Measurements from ENCODE around the gene LMAN1L. TPM values are rescaled to one million over a fixed set of nuclear protein-coding genes. Genes with fewer than 3 reads are reported as not detected.

Gene LMAN1L
- total RNA-seq, 4 donors from 2014 or later, result 3.5 TPM; not detected in 3

DNA sequence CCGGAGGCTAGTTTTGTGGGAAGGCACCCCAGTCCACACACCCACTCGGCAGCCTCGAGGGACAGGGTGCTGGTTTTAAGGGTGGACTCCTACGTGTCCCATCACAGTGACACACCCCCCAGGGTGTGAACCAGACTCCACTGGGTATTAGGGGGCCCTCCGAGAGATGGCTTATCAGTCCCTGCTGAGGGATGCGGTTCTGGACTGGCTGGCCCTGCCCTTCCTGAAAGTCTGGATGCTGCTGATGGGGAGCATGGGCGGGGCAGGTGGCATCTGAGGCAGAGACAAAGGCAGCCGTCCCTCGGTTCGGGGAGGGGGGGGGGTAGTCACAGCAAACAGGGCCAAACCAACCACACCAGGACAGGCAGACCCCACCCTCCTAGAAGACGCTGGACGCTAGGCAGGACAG is 31.3 kb downstream of the LMAN1L start:
- intact Hi-C loops (cut with DNase I), result loop anchor here (5.0 kb wide), 1 partner anchor 48 kb away; the partner anchor contains the start of gene MPI
- Histone ChIP-seq H3K27ac (peak overlapping the region in 2 of 3 donors; percentile 88 to 94), H3K4me1 (peaks cover 29 to 40% of the 10 kb centered on the region in 2 donors), H3K9me3 (no peaks in the 10 kb centered on the region), H3K27me3 (no peaks in the 10 kb centered on the region), H3K4me3 (replicated peaks in 1 of 3) (no peak overlapping the region), H3K36me3 (peaks cover 10 to 19% of the 10 kb centered on the region in 2 donors)
- no peak for DNase-seq
- TF ChIP-seq POLR2A (IDR thresholded peaks at IDR 0.05), result no peak
- WGBS, 2 donors, result 74 to 80% methylated on average over 11 of the region's 12 CpGs

DNA sequence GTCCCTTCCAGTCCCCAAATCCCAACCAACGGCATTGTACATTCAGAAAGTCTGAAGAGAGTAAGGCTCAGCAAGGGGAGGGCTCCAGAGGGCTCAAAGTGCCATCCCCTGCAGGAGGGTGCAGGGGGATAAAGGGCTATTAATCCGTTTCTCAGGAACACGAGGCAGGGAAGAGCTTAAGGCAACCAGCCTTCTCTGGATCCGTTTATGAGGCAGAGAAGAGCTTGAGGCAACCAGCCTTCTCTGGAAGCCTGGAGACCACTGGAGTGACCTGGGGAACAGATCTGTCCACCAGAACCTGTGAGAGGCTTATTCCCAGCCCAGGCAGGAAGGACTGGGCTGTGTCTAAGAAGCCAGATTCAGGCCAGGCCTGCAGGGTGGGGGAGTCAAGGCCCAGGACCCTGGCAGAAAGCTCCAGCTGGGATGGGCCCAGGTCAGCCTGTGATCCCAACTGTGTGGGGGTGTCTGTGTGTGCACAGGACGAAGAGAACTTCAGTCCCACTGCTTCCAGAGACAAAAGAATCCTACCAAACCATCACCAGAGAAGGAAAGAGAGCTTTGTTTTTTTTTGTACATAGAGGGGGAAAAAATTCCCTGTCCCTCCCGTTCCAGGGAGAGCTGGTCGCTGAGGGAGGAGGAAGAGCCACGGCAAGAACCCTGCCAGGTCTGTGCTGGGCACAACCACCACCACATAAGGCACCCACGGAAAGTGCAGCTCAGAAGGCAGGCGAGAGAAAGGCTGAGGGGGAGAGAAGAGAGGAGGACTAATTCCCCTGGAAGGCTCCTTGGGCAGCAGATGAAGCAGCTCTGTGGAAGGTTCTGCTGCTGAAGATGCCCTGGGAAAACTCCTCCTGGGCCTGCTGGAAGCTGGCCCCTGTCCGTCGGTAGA is 31.9 kb downstream of the LMAN1L start:
- intact Hi-C loops (cut with DNase I), result loop anchor here (5.0 kb wide), 1 partner anchor 48 kb away; the partner anchor contains the start of gene MPI
- 89 to 90% methylated on average over 11 to 12 of the region's 12 CpGs for WGBS, 2 donors
- no peak overlapping the region for H3K27ac ChIP-seq
- no peak overlapping the region for H3K4me3 ChIP-seq (replicated peaks in 1 of 3)
- H3K9me3 ChIP-seq, result no peaks in the 10 kb centered on the region
- no peaks in the 10 kb centered on the region for H3K27me3 ChIP-seq
- peaks cover 29 to 40% of the 10 kb centered on the region in 2 donors for H3K4me1 ChIP-seq
- TF ChIP-seq POLR2A (IDR thresholded peaks at IDR 0.05), result no peak
- TF ChIP-seq, protein P1, sequence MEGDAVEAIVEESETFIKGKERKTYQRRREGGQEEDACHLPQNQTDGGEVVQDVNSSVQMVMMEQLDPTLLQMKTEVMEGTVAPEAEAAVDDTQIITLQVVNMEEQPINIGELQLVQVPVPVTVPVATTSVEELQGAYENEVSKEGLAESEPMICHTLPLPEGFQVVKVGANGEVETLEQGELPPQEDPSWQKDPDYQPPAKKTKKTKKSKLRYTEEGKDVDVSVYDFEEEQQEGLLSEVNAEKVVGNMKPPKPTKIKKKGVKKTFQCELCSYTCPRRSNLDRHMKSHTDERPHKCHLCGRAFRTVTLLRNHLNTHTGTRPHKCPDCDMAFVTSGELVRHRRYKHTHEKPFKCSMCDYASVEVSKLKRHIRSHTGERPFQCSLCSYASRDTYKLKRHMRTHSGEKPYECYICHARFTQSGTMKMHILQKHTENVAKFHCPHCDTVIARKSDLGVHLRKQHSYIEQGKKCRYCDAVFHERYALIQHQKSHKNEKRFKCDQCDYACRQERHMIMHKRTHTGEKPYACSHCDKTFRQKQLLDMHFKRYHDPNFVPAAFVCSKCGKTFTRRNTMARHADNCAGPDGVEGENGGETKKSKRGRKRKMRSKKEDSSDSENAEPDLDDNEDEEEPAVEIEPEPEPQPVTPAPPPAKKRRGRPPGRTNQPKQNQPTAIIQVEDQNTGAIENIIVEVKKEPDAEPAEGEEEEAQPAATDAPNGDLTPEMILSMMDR (IDR thresholded peaks at IDR 0.05), result no peak
- peaks cover 10 to 19% of the 10 kb centered on the region in 2 donors for H3K36me3 ChIP-seq
- DNase-seq, result no peak

DNA sequence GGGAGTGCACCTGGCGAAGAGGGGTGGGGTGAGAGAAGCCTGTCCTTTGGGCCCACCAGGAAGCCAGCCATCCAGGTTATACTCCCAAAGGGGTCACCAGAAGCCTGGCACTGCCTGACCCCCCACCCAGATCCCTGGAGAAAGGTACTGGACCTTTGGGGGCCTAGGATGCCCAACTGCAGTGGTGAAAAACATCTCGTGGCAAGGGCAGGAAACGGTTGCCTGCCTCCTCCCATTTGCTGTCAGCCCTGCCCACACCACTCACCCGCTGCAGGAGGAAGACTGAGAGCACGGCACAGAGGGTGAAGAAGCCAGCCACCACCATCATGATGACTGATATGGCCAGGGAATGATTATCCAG is 32.6 kb downstream of the LMAN1L start:
- no peak for DNase-seq
- intact Hi-C loops (cut with DNase I), result no loop called here
- TF ChIP-seq, protein P1 (IDR thresholded peaks at IDR 0.05), result no peak
- TF ChIP-seq POLR2A (IDR thresholded peaks at IDR 0.05), result no peak
- Histone ChIP-seq H3K27me3 (no peaks in the 10 kb centered on the region), H3K36me3 (peaks cover 11 to 24% of the 10 kb centered on the region in 2 donors), H3K27ac (no peak overlapping the region), H3K4me3 (replicated peaks in 1 of 3) (no peak overlapping the region), H3K4me1 (peaks cover 29 to 40% of the 10 kb centered on the region in 2 donors), H3K9me3 (no peaks in the 10 kb centered on the region)
- 90 to 92% methylated on average over 5 of the region's 5 CpGs for WGBS, 2 donors

DNA sequence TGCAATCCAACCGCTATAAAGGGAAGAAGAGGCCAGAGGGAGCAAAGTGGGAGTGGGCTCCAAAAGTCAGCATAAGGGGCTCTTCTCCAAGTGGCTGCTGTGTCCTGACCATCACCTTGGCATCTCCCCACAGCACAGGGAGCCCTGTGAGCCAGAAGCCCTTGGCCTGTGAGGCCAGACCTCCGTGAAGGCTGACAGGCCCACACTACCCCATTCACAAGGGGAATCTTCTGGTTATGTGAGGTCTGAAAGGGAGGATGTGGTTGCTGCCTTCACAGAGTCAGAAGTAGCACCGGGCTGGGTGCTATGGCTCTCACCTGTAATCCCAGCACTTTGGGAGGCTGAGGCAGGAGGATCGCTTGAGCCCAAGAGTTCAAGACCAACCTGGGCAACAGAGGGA is 32.9 kb downstream of the LMAN1L start:
- Histone ChIP-seq H3K36me3 (peaks cover 15 to 26% of the 10 kb centered on the region in 2 donors), H3K27me3 (no peaks in the 10 kb centered on the region), H3K4me3 (replicated peaks in 1 of 3) (no peak overlapping the region), H3K9me3 (no peaks in the 10 kb centered on the region), H3K4me1 (peaks cover 29 to 40% of the 10 kb centered on the region in 2 donors), H3K27ac (peak overlapping the region in 1 of 3 donors; percentile 38)
- no peak for DNase-seq
- intact Hi-C loops (cut with DNase I), result no loop called here
- 87 to 90% methylated on average over 4 of the region's 4 CpGs for WGBS, 2 donors
- TF ChIP-seq POLR2A (IDR thresholded peaks at IDR 0.05), result no peak
- TF ChIP-seq, protein P1 (IDR thresholded peaks at IDR 0.05), result no peak

DNA sequence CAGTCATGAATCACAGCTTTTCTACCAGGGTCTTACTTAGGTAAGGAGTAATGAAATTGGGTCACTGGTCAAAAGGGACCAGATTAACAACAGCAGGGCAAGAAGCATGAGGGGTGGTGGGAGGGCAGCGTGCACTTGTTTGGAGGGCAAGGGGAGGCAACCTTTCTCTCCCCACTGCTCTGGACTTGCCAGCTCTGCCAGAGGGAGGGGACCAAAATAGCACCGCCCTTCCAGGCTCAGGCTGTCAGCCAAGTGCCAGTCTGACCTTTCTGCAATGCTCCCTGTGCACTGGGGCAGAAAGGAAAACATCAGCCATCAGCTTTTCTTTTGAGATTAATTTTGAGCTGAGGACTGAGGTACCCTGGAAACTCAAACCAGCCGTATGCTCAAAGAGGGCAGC is 34.8 kb downstream of the LMAN1L start:
- H3K4me1 ChIP-seq, result peaks cover 15 to 25% of the 10 kb centered on the region in 2 donors
- DNase-seq, result peak; percentile 84 to 85
- 21 to 55% methylated on average over 3 of the region's 3 CpGs for WGBS, 2 donors
- H3K9me3 ChIP-seq, result no peaks in the 10 kb centered on the region
- H3K27me3 ChIP-seq, result no peaks in the 10 kb centered on the region
- H3K27ac ChIP-seq, result peak overlapping the region; percentile 28 to 65 (median 53)
- TF ChIP-seq, protein P1 (IDR thresholded peaks at IDR 0.05), result no peak
- TF ChIP-seq POLR2A (IDR thresholded peaks at IDR 0.05), result no peak
- H3K36me3 ChIP-seq, result peaks cover 33 to 41% of the 10 kb centered on the region in 2 donors
- intact Hi-C loops (cut with DNase I), result no loop called here
- no peak overlapping the region for H3K4me3 ChIP-seq (replicated peaks in 1 of 3)

All from thyroid gland (tissue), 4 donors.